HUES6 (cell line): Measurements from ENCODE around the gene DENND1A.

Source experiments
- H3K27ac ChIP-seq: 2 replicates; pipeline ENCODE4 v1.7.0; 2013; ENCODE audit warnings: low read depth, mild to moderate bottlenecking, low read length, inconsistent platforms
- H3K27me3 ChIP-seq: 2 replicates; pipeline ENCODE4 v1.6.1; 2013; ENCODE audit warnings: low read length; ENCODE audit not compliant: control insufficient read depth, insufficient read depth
- H3K36me3 ChIP-seq: 2 replicates; pipeline ENCODE4 v1.6.1; 2013; ENCODE audit warnings: low read length; ENCODE audit not compliant: control insufficient read depth, insufficient read depth
- H3K4me1 ChIP-seq: 2 replicates; pipeline ENCODE4 v1.6.1; 2013; ENCODE audit warnings: low read length; ENCODE audit not compliant: control insufficient read depth, insufficient read depth
- H3K4me3 ChIP-seq: 2 replicates; pipeline ENCODE4 v1.5.1; 2013; ENCODE audit warnings: low read depth, low read length
- H3K9ac ChIP-seq: one replicate; pipeline ENCODE4 v1.6.1; 2013; ENCODE audit warnings: mild to moderate bottlenecking, low read length
- H3K9me3 ChIP-seq: 2 replicates; pipeline ENCODE4 v1.6.1; 2013; ENCODE audit warnings: low read depth, low read length; ENCODE audit not compliant: control insufficient read depth, insufficient read depth

DENND1A gene

GRCh38 chr9:123391233-123391632, 538.7 kb downstream of the DENND1A start:
- Histone ChIP-seq H3K4me1 (peaks cover 24% of the 10 kb centered on the region; the same call in 1 of the 2 replicates), H3K4me3 (no peak overlapping the region), H3K9me3 (peaks cover 5% of the 10 kb centered on the region), H3K36me3 (no peaks in the 10 kb centered on the region), H3K9ac (no peak overlapping the region), H3K27me3 (no peaks in the 10 kb centered on the region), H3K27ac (no peak overlapping the region)

- Histone ChIP-seq H3K9me3 (peaks cover 5% of the 10 kb centered on the region), H3K4me1 (peaks cover 22% of the 10 kb centered on the region; the same call in 1 of the 2 replicates), H3K27me3 (no peaks in the 10 kb centered on the region), H3K36me3 (no peaks in the 10 kb centered on the region), H3K9ac (no peak overlapping the region), H3K4me3 (no peak overlapping the region), H3K27ac (no peak overlapping the region)
Observed at GRCh38 chr9:123390337-123391135, 539.4 kb downstream of the DENND1A start.

GRCh38 chr9:123389698-123390097, 540.2 kb downstream of the DENND1A start:
- Histone ChIP-seq H3K9me3 (peaks cover 5% of the 10 kb centered on the region), H3K9ac (no peak overlapping the region), H3K4me3 (no peak overlapping the region), H3K4me1 (peaks cover 14% of the 10 kb centered on the region; the same call in 1 of the 2 replicates), H3K36me3 (no peaks in the 10 kb centered on the region), H3K27me3 (no peaks in the 10 kb centered on the region), H3K27ac (no peak overlapping the region)

- Histone ChIP-seq H3K4me1 (peaks cover 8% of the 10 kb centered on the region; the same call in 1 of the 2 replicates), H3K4me3 (no peak overlapping the region), H3K27me3 (no peaks in the 10 kb centered on the region), H3K9me3 (peaks cover 5% of the 10 kb centered on the region), H3K27ac (no peak overlapping the region), H3K36me3 (no peaks in the 10 kb centered on the region), H3K9ac (no peak overlapping the region)
Observed at GRCh38 chr9:123389070-123389469, 540.9 kb downstream of the DENND1A start.

GRCh38 chr9:123387686-123388085, 542.2 kb downstream of the DENND1A start:
- Histone ChIP-seq H3K9ac (no peak overlapping the region), H3K4me1 (peaks cover 8% of the 10 kb centered on the region; the same call in 1 of the 2 replicates), H3K36me3 (no peaks in the 10 kb centered on the region), H3K27ac (no peak overlapping the region), H3K9me3 (no peaks in the 10 kb centered on the region), H3K27me3 (no peaks in the 10 kb centered on the region), H3K4me3 (no peak overlapping the region)

- Histone ChIP-seq H3K36me3 (no peaks in the 10 kb centered on the region), H3K4me1 (no peaks in the 10 kb centered on the region)
Observed at GRCh38 chr9:123383512-123384170, 546.3 kb downstream of the DENND1A start.

GRCh38 chr9:123382653-123383511, 547.0 kb downstream of the DENND1A start:
- Histone ChIP-seq H3K9ac (no peak overlapping the region), H3K27me3 (no peaks in the 10 kb centered on the region), H3K36me3 (no peaks in the 10 kb centered on the region), H3K4me3 (no peak overlapping the region), H3K27ac (no peak overlapping the region), H3K4me1 (peaks cover under 1% of the 10 kb centered on the region; the same call in 1 of the 2 replicates), H3K9me3 (no peaks in the 10 kb centered on the region)

More at GRCh38 chr9:123383512-123384170, 546.3 kb downstream of the DENND1A start:
- no peaks in the 10 kb centered on the region for H3K9me3 ChIP-seq
- H3K27ac ChIP-seq = no peak overlapping the region
- H3K9ac ChIP-seq = no peak overlapping the region
- no peak overlapping the region for H3K4me3 ChIP-seq
- no peaks in the 10 kb centered on the region for H3K27me3 ChIP-seq

- H3K4me1 ChIP-seq = peaks cover 16% of the 10 kb centered on the region; the same call in 1 of the 2 replicates
- H3K4me3 ChIP-seq = no peak overlapping the region
- H3K9me3 ChIP-seq = no peaks in the 10 kb centered on the region
- H3K36me3 ChIP-seq = no peaks in the 10 kb centered on the region
- no peak overlapping the region for H3K27ac ChIP-seq
- no peaks in the 10 kb centered on the region for H3K27me3 ChIP-seq
- H3K9ac ChIP-seq = no peak overlapping the region
Observed at GRCh38 chr9:123380852-123381705, 548.8 kb downstream of the DENND1A start.

GRCh38 chr9:123378956-123379660, 550.8 kb downstream of the DENND1A start:
- no peaks in the 10 kb centered on the region for H3K9me3 ChIP-seq
- no peak overlapping the region for H3K27ac ChIP-seq
- H3K9ac ChIP-seq = no peak overlapping the region
- H3K4me3 ChIP-seq = no peak overlapping the region
- peaks cover 36% of the 10 kb centered on the region; the same call in 1 of the 2 replicates for H3K4me1 ChIP-seq
- H3K27me3 ChIP-seq = peaks cover 5% of the 10 kb centered on the region; the same call in 1 of the 2 replicates
- no peaks in the 10 kb centered on the region for H3K36me3 ChIP-seq
